ENCODE data around the gene IGSF9.

IGSF9 gene, protein sequence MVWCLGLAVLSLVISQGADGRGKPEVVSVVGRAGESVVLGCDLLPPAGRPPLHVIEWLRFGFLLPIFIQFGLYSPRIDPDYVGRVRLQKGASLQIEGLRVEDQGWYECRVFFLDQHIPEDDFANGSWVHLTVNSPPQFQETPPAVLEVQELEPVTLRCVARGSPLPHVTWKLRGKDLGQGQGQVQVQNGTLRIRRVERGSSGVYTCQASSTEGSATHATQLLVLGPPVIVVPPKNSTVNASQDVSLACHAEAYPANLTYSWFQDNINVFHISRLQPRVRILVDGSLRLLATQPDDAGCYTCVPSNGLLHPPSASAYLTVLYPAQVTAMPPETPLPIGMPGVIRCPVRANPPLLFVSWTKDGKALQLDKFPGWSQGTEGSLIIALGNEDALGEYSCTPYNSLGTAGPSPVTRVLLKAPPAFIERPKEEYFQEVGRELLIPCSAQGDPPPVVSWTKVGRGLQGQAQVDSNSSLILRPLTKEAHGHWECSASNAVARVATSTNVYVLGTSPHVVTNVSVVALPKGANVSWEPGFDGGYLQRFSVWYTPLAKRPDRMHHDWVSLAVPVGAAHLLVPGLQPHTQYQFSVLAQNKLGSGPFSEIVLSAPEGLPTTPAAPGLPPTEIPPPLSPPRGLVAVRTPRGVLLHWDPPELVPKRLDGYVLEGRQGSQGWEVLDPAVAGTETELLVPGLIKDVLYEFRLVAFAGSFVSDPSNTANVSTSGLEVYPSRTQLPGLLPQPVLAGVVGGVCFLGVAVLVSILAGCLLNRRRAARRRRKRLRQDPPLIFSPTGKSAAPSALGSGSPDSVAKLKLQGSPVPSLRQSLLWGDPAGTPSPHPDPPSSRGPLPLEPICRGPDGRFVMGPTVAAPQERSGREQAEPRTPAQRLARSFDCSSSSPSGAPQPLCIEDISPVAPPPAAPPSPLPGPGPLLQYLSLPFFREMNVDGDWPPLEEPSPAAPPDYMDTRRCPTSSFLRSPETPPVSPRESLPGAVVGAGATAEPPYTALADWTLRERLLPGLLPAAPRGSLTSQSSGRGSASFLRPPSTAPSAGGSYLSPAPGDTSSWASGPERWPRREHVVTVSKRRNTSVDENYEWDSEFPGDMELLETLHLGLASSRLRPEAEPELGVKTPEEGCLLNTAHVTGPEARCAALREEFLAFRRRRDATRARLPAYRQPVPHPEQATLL

DNA sequence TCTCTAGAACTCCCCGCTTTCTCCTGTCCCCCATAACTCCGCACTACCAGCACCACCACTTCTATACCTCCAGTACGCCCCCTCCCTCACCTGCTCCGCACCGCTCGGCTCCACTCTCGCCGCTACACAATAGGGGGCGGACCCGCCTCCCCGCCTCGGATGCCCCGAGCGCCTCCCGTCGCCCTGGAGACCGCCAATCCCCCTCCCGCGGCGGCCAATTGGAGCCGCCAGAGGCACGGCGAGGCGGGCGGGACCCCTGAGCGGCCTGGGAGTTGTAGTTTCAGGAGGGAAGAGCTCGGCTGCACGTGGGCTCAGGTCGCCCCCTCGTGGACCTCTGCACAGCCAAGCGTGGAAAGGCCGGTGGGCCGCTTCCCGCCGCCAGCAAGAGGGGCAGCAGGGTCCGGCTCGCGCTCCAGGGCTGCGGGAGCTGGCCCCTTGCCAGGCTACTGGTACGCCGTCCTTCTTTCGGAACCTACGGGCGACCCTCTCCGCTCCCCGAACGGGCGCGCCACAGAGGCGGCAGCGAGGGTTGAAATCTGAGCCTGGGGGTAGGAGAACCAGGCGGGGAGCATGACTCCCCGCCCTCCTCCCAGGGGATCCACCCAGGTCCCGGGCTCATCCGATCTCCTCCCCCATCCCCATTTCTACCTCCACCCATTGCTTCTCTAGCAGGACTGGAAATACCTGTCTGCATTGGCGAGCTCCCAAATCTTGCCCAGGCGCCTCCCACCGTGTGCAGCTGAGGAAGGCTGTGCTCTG is at the start of gene IGSF9:
Gene IGSF9 (minus strand): TSS at position 131 of the 759 bp plus-strand sequence. CDS start 2,159 bp downstream, outside the sequence.
- H3K36me3 ChIP-seq (ENCODE audit: control insufficient read depth, insufficient read depth, low read length) = no peaks in the 10 kb centered on the region
- H3K4me3 ChIP-seq (ENCODE audit: low read depth, low read length) = peak within 1 kb of the TSS; percentile 75
- H3K27ac ChIP-seq (ENCODE audit: low read depth, low read length) = no peak within 1 kb of the TSS
- H3K9ac ChIP-seq (ENCODE audit: low read length) = peak within 1 kb of the TSS; percentile 68
- H3K9me3 ChIP-seq (ENCODE audit: control insufficient read depth, insufficient read depth, low read depth, low read length) = no peaks in the 10 kb centered on the region
- H3K27me3 ChIP-seq (ENCODE audit: control insufficient read depth, insufficient read depth, low read length) = peaks cover 7% of the 10 kb centered on the region; the same call in 1 of the 2 replicates
- peaks cover 25% of the 10 kb centered on the region for H3K4me1 ChIP-seq (ENCODE audit: control insufficient read depth, insufficient read depth, low read length)

DNA sequence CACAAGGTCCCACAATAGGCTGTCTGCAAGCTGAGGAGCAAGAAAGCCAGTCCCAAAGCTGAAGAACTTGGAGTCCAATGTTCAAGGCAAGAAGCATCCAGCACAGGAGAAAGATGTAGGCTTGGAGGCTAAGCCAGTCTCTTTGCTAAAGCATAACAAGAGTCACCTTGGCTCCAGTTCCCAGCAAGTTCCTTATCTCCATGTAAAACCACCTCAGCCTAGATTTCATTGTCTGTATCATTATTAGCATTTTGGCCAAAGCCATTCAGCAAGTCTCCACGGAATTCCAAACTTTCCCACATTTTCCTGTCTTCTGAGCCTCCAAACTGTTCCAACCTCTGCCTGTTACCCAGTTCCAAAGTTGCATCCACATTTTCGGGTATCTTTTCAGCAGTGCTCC is 49.5 kb upstream of the IGSF9 start:
- Histone ChIP-seq H3K4me1 (ENCODE audit: control insufficient read depth, insufficient read depth, low read length) (peaks cover 3% of the 10 kb centered on the region; the same call in 1 of the 2 replicates), H3K36me3 (ENCODE audit: control insufficient read depth, insufficient read depth, low read length) (no peaks in the 10 kb centered on the region), H3K9me3 (ENCODE audit: control insufficient read depth, insufficient read depth, low read depth, low read length) (no peaks in the 10 kb centered on the region), H3K4me3 (ENCODE audit: low read depth, low read length) (no peak overlapping the region), H3K27ac (ENCODE audit: low read depth, low read length) (no peak overlapping the region), H3K9ac (ENCODE audit: low read length) (no peak overlapping the region), H3K27me3 (ENCODE audit: control insufficient read depth, insufficient read depth, low read length) (no peaks in the 10 kb centered on the region)

DNA sequence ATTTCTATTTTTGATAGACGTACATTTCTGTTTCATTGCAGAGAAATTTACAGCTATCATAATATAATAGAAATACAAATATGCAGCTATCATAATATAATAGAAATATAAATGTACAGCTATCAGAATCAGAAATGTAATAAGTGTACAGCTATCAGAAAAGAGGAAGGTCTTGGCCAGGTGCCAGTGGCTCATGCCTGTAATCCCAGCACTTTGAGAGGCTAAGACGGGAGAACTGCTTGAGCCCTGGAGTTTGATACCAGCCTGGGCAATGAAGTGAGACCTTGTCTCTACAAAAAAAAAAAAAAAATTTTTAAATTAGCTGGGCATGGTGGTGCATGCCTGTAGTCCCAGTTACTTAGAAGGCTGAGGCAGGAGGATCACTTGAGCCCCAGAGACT is 48.5 kb upstream of the IGSF9 start:
- H3K9me3 ChIP-seq (ENCODE audit: control insufficient read depth, insufficient read depth, low read depth, low read length) = no peaks in the 10 kb centered on the region
- no peak overlapping the region for H3K4me3 ChIP-seq (ENCODE audit: low read depth, low read length)
- H3K4me1 ChIP-seq (ENCODE audit: control insufficient read depth, insufficient read depth, low read length) = peaks cover 3% of the 10 kb centered on the region; the same call in 1 of the 2 replicates
- H3K27ac ChIP-seq (ENCODE audit: low read depth, low read length) = no peak overlapping the region
- H3K9ac ChIP-seq (ENCODE audit: low read length) = no peak overlapping the region
- no peaks in the 10 kb centered on the region for H3K36me3 ChIP-seq (ENCODE audit: control insufficient read depth, insufficient read depth, low read length)
- H3K27me3 ChIP-seq (ENCODE audit: control insufficient read depth, insufficient read depth, low read length) = no peaks in the 10 kb centered on the region

DNA sequence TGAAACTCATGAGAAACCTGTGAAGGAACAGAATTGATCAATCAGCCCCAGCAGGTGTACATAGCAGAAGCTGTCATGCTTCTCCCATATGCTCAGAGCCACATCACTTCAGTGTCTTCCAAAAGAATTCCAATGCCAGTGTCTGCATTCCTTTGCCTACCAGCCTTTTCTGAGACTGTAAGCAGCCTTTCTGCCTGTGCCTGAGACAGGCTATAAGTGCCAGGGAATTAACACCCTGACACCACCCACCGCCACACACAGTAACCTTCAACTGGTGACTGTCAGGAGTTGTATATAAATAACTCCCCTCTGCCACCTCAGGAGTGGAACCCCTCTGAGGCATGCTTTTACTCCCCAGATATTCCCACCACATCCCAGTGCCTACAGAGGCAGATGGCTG is 46.7 kb upstream of the IGSF9 start:
- Histone ChIP-seq H3K9ac (ENCODE audit: low read length) (no peak overlapping the region), H3K27ac (ENCODE audit: low read depth, low read length) (no peak overlapping the region)

DNA sequence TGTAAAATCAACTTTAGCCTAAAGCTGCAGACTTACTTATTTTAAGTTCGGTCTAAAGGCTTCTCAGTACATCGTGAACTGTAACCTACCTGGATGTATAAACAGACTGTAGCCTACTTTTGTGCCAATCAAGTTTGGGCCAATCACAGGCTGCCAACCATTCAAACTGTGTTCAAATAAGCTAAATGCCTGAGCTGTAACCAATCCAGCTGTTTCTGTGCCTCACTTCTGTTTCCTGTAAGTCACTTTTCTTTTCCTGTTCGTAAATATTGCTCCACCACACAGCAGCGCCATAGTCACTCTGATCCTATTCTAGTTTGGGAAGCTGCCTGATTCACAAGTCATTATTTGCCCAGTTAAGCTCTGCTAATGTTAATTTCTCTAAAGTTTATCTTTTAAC is 46.1 kb upstream of the IGSF9 start:
- no peak overlapping the region for H3K27ac ChIP-seq (ENCODE audit: low read depth, low read length)
- H3K9me3 ChIP-seq (ENCODE audit: control insufficient read depth, insufficient read depth, low read depth, low read length) = no peaks in the 10 kb centered on the region
- H3K36me3 ChIP-seq (ENCODE audit: control insufficient read depth, insufficient read depth, low read length) = no peaks in the 10 kb centered on the region
- H3K4me3 ChIP-seq (ENCODE audit: low read depth, low read length) = no peak overlapping the region
- H3K4me1 ChIP-seq (ENCODE audit: control insufficient read depth, insufficient read depth, low read length) = peaks cover 3% of the 10 kb centered on the region; the same call in 1 of the 2 replicates
- no peak overlapping the region for H3K9ac ChIP-seq (ENCODE audit: low read length)
- H3K27me3 ChIP-seq (ENCODE audit: control insufficient read depth, insufficient read depth, low read length) = no peaks in the 10 kb centered on the region

More for the DNA sequence above, 46.7 kb upstream of the IGSF9 start:
- Histone ChIP-seq H3K27me3 (ENCODE audit: control insufficient read depth, insufficient read depth, low read length) (no peaks in the 10 kb centered on the region), H3K9me3 (ENCODE audit: control insufficient read depth, insufficient read depth, low read depth, low read length) (no peaks in the 10 kb centered on the region), H3K36me3 (ENCODE audit: control insufficient read depth, insufficient read depth, low read length) (no peaks in the 10 kb centered on the region), H3K4me3 (ENCODE audit: low read depth, low read length) (no peak overlapping the region), H3K4me1 (ENCODE audit: control insufficient read depth, insufficient read depth, low read length) (peaks cover 3% of the 10 kb centered on the region; the same call in 1 of the 2 replicates)

DNA sequence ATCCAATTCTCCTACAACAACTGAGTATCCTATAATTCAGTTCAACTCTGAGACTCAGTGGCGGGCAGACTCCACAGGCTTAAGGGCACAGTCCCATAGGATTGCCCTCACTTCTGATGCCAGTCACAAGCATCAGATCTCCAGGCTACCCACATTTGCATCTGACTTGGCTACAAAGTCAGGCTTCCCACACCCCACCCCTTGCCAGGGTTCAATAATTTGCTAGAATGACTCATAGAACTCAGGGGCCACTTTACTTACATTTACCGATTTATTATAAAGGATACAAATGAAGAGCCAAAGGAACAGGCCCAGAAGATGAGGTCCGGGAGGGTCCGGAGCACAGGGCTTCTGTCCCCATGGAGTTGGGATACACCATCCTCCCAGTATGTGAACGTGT is 44.6 kb upstream of the IGSF9 start:
- no peaks in the 10 kb centered on the region for H3K36me3 ChIP-seq (ENCODE audit: control insufficient read depth, insufficient read depth, low read length)
- no peak overlapping the region for H3K9ac ChIP-seq (ENCODE audit: low read length)
- H3K27ac ChIP-seq (ENCODE audit: low read depth, low read length) = no peak overlapping the region
- no peaks in the 10 kb centered on the region for H3K27me3 ChIP-seq (ENCODE audit: control insufficient read depth, insufficient read depth, low read length)
- no peak overlapping the region for H3K4me3 ChIP-seq (ENCODE audit: low read depth, low read length)
- H3K9me3 ChIP-seq (ENCODE audit: control insufficient read depth, insufficient read depth, low read depth, low read length) = no peaks in the 10 kb centered on the region
- H3K4me1 ChIP-seq (ENCODE audit: control insufficient read depth, insufficient read depth, low read length) = peaks cover 3% of the 10 kb centered on the region; the same call in 1 of the 2 replicates

DNA sequence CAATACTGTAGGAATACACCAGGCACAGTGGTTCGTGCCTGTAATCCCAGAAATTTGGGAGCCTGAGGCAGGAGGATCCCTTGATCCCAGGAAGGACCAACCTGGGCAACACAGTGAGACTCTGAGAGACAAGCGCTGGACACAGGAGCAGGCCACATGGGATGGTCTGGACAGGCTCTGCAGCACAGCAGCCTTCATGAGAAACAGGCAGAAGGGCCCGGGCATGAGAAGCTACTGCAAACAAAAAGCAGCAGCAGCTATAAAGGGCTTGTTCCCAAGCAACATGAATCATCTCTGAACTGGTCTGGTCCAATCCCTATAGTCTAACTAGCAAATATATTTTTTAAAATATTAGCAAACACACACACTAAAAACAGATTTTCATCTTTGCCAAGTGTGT is 44.2 kb upstream of the IGSF9 start:
- Histone ChIP-seq H3K4me3 (ENCODE audit: low read depth, low read length) (no peak overlapping the region), H3K27me3 (ENCODE audit: control insufficient read depth, insufficient read depth, low read length) (no peaks in the 10 kb centered on the region), H3K4me1 (ENCODE audit: control insufficient read depth, insufficient read depth, low read length) (peaks cover 3% of the 10 kb centered on the region; the same call in 1 of the 2 replicates), H3K27ac (ENCODE audit: low read depth, low read length) (no peak overlapping the region), H3K36me3 (ENCODE audit: control insufficient read depth, insufficient read depth, low read length) (no peaks in the 10 kb centered on the region), H3K9me3 (ENCODE audit: control insufficient read depth, insufficient read depth, low read depth, low read length) (no peaks in the 10 kb centered on the region), H3K9ac (ENCODE audit: low read length) (no peak overlapping the region)

DNA sequence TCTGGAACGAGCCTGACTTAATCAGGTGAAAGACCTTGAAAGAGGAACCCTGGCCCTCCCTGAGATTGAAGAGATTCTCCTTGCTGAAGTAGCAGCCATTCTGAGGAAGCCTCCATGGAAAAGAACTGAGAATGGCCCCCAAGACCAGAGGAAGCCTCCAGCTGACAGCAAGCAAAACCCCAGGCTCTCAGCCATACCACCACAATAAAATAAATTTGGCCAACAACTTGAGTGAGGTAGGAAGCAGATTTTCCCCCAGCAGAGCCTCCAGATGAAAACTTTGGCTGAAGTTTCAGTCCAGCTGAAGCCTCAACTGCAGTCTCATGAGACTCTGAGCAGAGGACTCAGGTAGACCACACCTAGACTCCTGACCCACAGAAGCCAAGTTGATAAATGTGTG is 42.6 kb upstream of the IGSF9 start:
- H3K4me3 ChIP-seq (ENCODE audit: low read depth, low read length) = no peak overlapping the region
- no peaks in the 10 kb centered on the region for H3K36me3 ChIP-seq (ENCODE audit: control insufficient read depth, insufficient read depth, low read length)
- H3K9me3 ChIP-seq (ENCODE audit: control insufficient read depth, insufficient read depth, low read depth, low read length) = no peaks in the 10 kb centered on the region
- no peak overlapping the region for H3K27ac ChIP-seq (ENCODE audit: low read depth, low read length)
- no peak overlapping the region for H3K9ac ChIP-seq (ENCODE audit: low read length)
- peaks cover 3% of the 10 kb centered on the region; the same call in 1 of the 2 replicates for H3K4me1 ChIP-seq (ENCODE audit: control insufficient read depth, insufficient read depth, low read length)
- H3K27me3 ChIP-seq (ENCODE audit: control insufficient read depth, insufficient read depth, low read length) = 0 out of 2 replicates have a peak, but pooled peaks cover 6% of the 10 kb centered on the region

DNA sequence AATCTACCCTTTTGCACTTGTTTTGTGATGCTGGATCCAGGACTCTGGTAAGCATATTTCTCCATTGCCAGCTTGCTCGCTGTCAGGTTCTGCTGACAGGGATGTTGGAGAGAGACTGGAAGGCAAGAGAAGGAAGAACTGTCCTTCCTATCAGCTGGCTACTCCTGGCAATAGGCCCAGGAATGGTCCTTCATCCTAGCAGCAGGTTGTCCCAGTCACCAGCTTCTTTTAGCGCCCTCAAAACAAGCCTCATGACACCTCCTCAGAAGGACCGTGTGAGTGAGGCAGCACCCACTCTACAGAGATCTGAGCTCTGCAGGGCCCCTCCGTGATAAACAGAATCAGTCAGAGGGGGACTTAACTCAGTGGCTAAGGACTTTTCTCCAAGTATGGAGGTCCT is 41.8 kb upstream of the IGSF9 start:
- no peaks in the 10 kb centered on the region for H3K36me3 ChIP-seq (ENCODE audit: control insufficient read depth, insufficient read depth, low read length)
- no peak overlapping the region for H3K4me3 ChIP-seq (ENCODE audit: low read depth, low read length)
- no peak overlapping the region for H3K27ac ChIP-seq (ENCODE audit: low read depth, low read length)
- H3K4me1 ChIP-seq (ENCODE audit: control insufficient read depth, insufficient read depth, low read length) = peaks cover 3% of the 10 kb centered on the region; the same call in 1 of the 2 replicates
- H3K27me3 ChIP-seq (ENCODE audit: control insufficient read depth, insufficient read depth, low read length) = 0 out of 2 replicates have a peak, but pooled peaks cover 6% of the 10 kb centered on the region
- no peak overlapping the region for H3K9ac ChIP-seq (ENCODE audit: low read length)
- no peaks in the 10 kb centered on the region for H3K9me3 ChIP-seq (ENCODE audit: control insufficient read depth, insufficient read depth, low read depth, low read length)

DNA sequence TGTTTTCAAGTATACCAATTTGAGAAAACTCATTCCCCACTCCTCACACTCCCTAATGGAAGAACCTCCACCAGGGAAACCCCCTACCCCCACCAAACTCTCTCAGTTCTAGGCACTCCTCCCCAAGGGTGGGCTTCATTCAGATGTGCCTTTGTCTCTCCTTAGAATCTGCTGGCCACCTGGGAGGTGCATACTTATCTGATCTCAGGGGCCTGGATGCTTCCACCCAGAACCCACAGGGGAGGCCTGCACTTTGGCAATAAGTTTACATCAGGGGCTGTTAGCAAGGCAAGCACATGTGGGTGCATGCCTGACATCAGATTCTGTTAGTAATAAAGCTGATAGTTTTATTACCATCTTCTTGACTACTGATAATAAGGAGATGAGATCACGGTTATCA is 41.1 kb upstream of the IGSF9 start:
- no peak overlapping the region for H3K27ac ChIP-seq (ENCODE audit: low read depth, low read length)
- no peaks in the 10 kb centered on the region for H3K9me3 ChIP-seq (ENCODE audit: control insufficient read depth, insufficient read depth, low read depth, low read length)
- H3K36me3 ChIP-seq (ENCODE audit: control insufficient read depth, insufficient read depth, low read length) = no peaks in the 10 kb centered on the region
- no peak overlapping the region for H3K4me3 ChIP-seq (ENCODE audit: low read depth, low read length)
- H3K27me3 ChIP-seq (ENCODE audit: control insufficient read depth, insufficient read depth, low read length) = peaks cover 11% of the 10 kb centered on the region; the same call in 1 of the 2 replicates
- peaks cover 3% of the 10 kb centered on the region; the same call in 1 of the 2 replicates for H3K4me1 ChIP-seq (ENCODE audit: control insufficient read depth, insufficient read depth, low read length)
- no peak overlapping the region for H3K9ac ChIP-seq (ENCODE audit: low read length)

Data from HUES6 (cell line).